NB4 (cell line): ENCODE measurements around the gene GPRC5B.

ENCODE experiments used
- POLR2A ChIP-seq: IDR thresholded peaks from 2 replicates; pipeline ENCODE4 v1.6.1; 2011; ENCODE audit warnings: mild to moderate bottlenecking; ENCODE audit not compliant: insufficient read length; ENCODE audit errors: extremely low read depth
- TF ChIP-seq, protein P1 (sequence below): IDR thresholded peaks from one replicate; pipeline ENCODE4 v1.5.1; 2012; ENCODE audit warnings: low read depth, low read length

DNA sequence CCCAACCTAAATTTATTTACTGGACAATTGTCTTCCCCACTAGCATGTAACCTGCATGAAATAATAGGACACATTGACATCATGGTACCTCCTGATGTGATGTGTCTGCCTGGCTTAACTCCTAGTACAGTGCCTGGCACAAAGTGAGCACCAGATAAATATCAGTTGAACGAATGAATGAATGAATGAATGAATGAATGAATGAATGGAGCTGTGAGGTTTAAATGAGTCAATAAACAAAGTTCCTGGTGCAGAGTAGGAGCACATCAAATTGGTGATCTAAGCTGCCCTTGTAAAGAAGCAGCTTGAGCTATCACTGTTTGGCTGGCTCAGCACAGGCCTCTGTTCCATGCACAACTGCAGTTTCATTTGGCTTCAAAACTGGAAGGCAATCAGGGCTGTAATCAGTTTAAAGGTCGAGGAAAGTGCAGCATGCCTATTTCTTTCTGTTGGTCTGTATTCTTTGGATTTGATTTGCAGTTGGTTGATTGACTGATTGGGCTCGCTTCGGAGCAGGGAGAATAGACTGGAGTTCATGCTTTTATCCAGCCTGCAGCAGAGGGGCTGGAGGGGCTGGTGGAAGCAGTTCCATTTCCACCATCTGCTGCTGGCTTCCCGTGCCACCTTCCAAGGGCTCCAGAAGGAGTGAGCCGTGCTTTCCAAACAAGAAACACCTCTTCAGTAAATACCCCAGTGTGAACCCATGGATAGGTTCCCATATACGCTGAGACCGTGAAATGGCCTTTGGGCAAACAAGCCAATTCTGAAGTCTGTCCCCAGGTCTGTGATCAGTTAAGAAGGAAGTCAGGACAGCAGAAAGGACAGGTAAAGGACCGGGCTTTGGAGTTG, 54.6 kb downstream of the GPRC5B start:
- TF ChIP-seq, protein P1, sequence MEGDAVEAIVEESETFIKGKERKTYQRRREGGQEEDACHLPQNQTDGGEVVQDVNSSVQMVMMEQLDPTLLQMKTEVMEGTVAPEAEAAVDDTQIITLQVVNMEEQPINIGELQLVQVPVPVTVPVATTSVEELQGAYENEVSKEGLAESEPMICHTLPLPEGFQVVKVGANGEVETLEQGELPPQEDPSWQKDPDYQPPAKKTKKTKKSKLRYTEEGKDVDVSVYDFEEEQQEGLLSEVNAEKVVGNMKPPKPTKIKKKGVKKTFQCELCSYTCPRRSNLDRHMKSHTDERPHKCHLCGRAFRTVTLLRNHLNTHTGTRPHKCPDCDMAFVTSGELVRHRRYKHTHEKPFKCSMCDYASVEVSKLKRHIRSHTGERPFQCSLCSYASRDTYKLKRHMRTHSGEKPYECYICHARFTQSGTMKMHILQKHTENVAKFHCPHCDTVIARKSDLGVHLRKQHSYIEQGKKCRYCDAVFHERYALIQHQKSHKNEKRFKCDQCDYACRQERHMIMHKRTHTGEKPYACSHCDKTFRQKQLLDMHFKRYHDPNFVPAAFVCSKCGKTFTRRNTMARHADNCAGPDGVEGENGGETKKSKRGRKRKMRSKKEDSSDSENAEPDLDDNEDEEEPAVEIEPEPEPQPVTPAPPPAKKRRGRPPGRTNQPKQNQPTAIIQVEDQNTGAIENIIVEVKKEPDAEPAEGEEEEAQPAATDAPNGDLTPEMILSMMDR = no peak
- no peak for TF ChIP-seq POLR2A
